Gastrocnemius medialis (tissue), 4 donors: ENCODE data around the gene TMEM109.

Experiments
- CTCF ChIP-seq, 5 experiments: fragments of 450-650 bp in 3 of 5; fragments of 200-600 bp in 2 of 5; sonication (generic) in 2 of 5; IDR thresholded peaks in 4 of 5; conservative IDR thresholded peaks in 1 of 5; 1 replicate in 4 of 5; 2 replicates in 1 of 5; pipeline ENCODE4 v1.5.1; 2016 to 2019; ENCODE audit warnings: antibody characterized with exemption in 5 of 5, mild to moderate bottlenecking in 3 of 5, moderate library complexity in 3 of 5
- POLR2A ChIP-seq, 2 donors: fragments of 450-650 bp; IDR thresholded peaks; one replicate each; pipeline ENCODE4 v1.6.1; 2017; ENCODE audit warnings: antibody characterized with exemption in 2 of 2, mild to moderate bottlenecking in 2 of 2, moderate library complexity in 2 of 2

GRCh38 chr11:60869451-60869825 is 44.5 kb upstream of the TMEM109 start:
- TF ChIP-seq POLR2A (IDR thresholded peaks at IDR 0.05) (no peak), CTCF (IDR thresholded peaks at IDR 0.05 in 4 of 5, conservative IDR thresholded peaks at IDR 0.05 in 1 of 5) (no peak)
